Neutrophil (primary cell): ENCODE results near the gene KLHL29.

Source experiments
- H3K27ac ChIP-seq: fragments of 200-600 bp; sonication (generic); 2 replicates; pipeline ENCODE4 v1.5.1; 2016; ENCODE audit warnings: mild to moderate bottlenecking, moderate library complexity
- H3K27me3 ChIP-seq: fragments of 200-600 bp; sonication (generic); 2 replicates; pipeline ENCODE4 v1.6.0; 2016; ENCODE audit warnings: mild to moderate bottlenecking
- H3K36me3 ChIP-seq: fragments of 200-600 bp; sonication (generic); 2 replicates; pipeline ENCODE4 v1.5.1; 2017
- H3K4me1 ChIP-seq, 2 experiments: fragments of 200-600 bp in 1 of 2; sonication (generic) in 1 of 2; 1 replicate in 1 of 2; 2 replicates in 1 of 2; pipeline versions ENCODE4 v1.5.1 to v1.6.1; 2013 to 2016; ENCODE audit warnings: low read depth in 1 of 2, low read length in 1 of 2, mild to moderate bottlenecking in 1 of 2, moderate library complexity in 1 of 2; ENCODE audit not compliant: control insufficient read depth in 1 of 2, insufficient read depth in 1 of 2
- H3K4me3 ChIP-seq, 2 experiments: fragments of 200-600 bp in 1 of 2; sonication (generic) in 1 of 2; 1 replicate in 1 of 2; 2 replicates in 1 of 2; pipeline ENCODE4 v1.5.1; 2013 to 2016; ENCODE audit warnings: low read depth in 1 of 2, low read length in 1 of 2, mild to moderate bottlenecking in 1 of 2, moderate library complexity in 1 of 2
- H3K9me3 ChIP-seq: fragments of 200-600 bp; sonication (generic); 2 replicates; pipeline ENCODE4 v1.5.1; 2016
- TF ChIP-seq, protein P1 (sequence below): fragments of 200-600 bp; sonication (generic); IDR thresholded peaks from 2 replicates; pipeline ENCODE4 v1.5.1; 2016; ENCODE audit warnings: antibody characterized with exemption

The KLHL29 gene

DNA sequence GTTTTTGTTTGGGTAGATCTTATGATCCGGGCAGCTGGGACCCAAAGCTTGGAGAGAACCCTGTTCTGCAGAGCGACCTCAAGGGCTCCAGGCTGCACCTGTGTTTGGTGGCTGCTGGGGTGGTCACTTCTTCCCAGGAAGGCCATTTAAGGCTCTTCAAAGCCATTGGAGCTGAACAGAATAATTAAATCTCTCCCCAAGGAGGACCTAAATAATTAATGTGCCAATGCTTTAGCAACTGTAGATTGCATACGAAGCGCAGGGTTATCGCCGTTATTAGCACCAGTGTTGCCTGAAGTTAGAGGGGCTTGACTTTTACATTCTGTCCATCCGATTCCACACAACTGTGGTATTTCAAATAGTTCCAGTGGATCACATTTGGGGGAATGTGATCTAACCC is 290.5 kb downstream of the KLHL29 start:
- Histone ChIP-seq H3K36me3 (no peaks in the 10 kb centered on the region), H3K27me3 (no peaks in the 10 kb centered on the region), H3K4me1 (no peaks in the 10 kb centered on the region), H3K4me3 (no peak overlapping the region), H3K9me3 (no peaks in the 10 kb centered on the region), H3K27ac (no peak overlapping the region)
- TF ChIP-seq, protein P1, sequence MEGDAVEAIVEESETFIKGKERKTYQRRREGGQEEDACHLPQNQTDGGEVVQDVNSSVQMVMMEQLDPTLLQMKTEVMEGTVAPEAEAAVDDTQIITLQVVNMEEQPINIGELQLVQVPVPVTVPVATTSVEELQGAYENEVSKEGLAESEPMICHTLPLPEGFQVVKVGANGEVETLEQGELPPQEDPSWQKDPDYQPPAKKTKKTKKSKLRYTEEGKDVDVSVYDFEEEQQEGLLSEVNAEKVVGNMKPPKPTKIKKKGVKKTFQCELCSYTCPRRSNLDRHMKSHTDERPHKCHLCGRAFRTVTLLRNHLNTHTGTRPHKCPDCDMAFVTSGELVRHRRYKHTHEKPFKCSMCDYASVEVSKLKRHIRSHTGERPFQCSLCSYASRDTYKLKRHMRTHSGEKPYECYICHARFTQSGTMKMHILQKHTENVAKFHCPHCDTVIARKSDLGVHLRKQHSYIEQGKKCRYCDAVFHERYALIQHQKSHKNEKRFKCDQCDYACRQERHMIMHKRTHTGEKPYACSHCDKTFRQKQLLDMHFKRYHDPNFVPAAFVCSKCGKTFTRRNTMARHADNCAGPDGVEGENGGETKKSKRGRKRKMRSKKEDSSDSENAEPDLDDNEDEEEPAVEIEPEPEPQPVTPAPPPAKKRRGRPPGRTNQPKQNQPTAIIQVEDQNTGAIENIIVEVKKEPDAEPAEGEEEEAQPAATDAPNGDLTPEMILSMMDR: no peak

DNA sequence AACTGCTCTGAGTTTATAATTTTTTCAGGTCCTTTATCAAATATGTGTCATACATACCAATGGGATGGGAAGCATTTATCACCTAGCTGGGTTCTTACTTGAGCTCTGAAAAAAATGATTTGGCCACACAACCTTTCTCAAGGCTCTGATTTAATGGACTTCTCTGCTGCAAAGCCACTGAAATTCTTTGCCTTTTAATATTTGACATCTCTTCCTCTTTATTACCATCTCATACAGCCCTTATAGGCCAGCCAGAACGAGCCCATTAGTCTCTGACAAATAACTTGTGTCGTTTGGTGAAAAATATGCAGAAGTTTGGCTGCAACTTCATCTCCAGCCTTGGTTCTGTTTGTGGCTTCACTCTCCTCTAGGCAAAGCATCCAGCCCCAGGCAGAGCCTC is 292.9 kb downstream of the KLHL29 start:
- Histone ChIP-seq H3K36me3 (no peaks in the 10 kb centered on the region), H3K27me3 (no peaks in the 10 kb centered on the region), H3K27ac (no peak overlapping the region), H3K4me3 (no peak overlapping the region), H3K9me3 (no peaks in the 10 kb centered on the region), H3K4me1 (no peaks in the 10 kb centered on the region)
- TF ChIP-seq, protein P1: no peak

DNA sequence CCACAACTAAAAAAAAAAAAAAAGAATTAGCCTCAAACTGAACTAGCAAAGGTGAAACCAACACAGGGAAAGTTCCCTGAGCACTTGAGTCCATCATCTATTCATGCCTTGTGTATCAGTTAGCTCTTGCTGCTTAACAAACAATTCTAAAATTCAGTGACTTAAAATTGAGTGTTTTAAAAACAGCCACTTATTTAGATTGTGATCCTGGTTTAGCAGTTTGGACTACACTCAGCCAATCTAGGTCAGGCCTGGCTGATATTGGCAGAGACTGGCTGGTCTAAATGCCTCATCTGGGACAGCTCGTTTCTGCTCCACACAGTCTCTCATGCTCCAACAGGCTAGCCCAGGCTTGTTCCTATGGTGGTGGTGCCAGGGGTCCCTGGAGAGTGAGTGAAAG is 294.1 kb downstream of the KLHL29 start:
- Histone ChIP-seq H3K36me3 (no peaks in the 10 kb centered on the region), H3K27me3 (peaks cover 6% of the 10 kb centered on the region), H3K27ac (no peak overlapping the region), H3K9me3 (no peaks in the 10 kb centered on the region), H3K4me1 (no peaks in the 10 kb centered on the region), H3K4me3 (no peak overlapping the region)
- TF ChIP-seq, protein P1: no peak

DNA sequence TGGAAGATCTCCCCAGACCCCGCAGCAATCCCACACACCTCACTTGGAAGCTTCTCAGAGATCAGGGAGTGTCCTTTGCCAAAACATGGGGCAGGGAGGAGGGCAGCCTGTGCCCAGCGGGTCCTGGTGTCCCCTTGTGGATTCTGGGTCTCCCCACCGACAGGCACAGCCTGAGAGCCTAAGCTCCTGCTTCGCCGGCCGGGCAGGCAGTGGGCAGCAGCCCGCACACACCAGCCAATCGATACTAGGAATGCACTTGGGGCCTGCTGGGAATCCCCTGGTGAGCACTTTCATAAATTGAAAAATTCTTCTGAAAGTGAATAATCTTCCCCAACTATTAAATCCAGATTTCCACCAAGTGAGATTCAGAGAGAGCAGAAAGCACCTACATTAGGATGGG is 296.0 kb downstream of the KLHL29 start:
- TF ChIP-seq, protein P1: no peak
- Histone ChIP-seq H3K9me3 (no peaks in the 10 kb centered on the region), H3K4me3 (no peak overlapping the region), H3K27ac (no peak overlapping the region), H3K4me1 (no peaks in the 10 kb centered on the region), H3K27me3 (peaks cover 24% of the 10 kb centered on the region), H3K36me3 (no peaks in the 10 kb centered on the region)

DNA sequence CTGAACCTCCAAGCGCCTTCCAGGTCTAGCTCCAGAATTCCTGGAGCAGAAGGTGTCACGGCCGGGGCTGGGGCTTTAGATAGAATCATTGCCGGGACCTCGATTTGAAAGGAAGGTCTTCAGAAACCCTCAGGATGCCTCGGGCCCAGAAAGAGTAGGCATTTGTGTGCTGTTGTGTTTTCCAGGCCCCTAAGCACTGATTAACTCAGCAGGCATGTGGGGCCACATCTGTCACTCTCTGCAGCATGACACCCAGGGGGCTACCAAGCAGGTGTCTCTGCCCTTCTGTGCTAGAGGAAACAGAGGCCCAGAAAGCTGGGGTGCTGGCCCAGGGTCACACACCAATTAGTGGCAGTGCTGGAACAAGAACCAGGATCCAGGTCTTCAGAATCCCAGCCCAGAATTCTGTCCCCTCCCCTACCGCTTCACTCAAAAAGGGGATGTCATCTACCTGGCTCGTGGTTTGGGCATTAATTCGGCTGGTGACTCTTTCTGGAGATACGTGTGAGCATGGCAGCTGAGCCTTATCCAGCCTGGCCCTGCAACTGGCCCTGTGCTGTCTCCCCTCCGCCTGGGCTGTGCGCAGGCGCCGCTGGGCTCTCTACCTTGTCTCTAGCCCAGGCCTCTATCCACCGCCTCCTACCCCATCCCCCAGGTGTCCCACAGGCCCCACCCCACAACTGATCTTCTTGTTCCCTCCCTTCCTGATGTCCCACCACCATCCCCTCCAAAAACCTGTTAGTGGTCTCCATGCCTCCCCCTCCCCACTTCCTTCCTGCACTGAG is 296.6 kb downstream of the KLHL29 start:
- TF ChIP-seq, protein P1: no peak

More for the DNA sequence above, 296.6 kb downstream of the KLHL29 start:
- no peak overlapping the region for H3K4me3 ChIP-seq
- no peak overlapping the region for H3K27ac ChIP-seq
- peaks cover 30% of the 10 kb centered on the region for H3K27me3 ChIP-seq
- no peaks in the 10 kb centered on the region for H3K9me3 ChIP-seq
- H3K4me1 ChIP-seq: no peaks in the 10 kb centered on the region
- H3K36me3 ChIP-seq: no peaks in the 10 kb centered on the region
